Measurements from ENCODE around the gene CMBL.

GRCh38 chr5:10332301-10332700, 24.6 kb upstream of the CMBL start:
- TF ChIP-seq HDGF (IDR thresholded peaks at IDR 0.05; ENCODE audit: borderline replicate concordance): no peak
- TF ChIP-seq BHLHE40 (IDR thresholded peaks at IDR 0.05; ENCODE audit: borderline replicate concordance): no peak
- TF ChIP-seq TARDBP (IDR thresholded peaks at IDR 0.05): no peak
- TF ChIP-seq CTBP1 (IDR thresholded peaks at IDR 0.05; ENCODE audit: borderline replicate concordance): no peak
- no peak for TF ChIP-seq SUZ12 (IDR thresholded peaks at IDR 0.05)
- TF ChIP-seq FOXA1 (IDR thresholded peaks at IDR 0.05): no peak
- TF ChIP-seq LEF1 (IDR thresholded peaks at IDR 0.05; ENCODE audit: borderline replicate concordance): no peak
- no peak for TF ChIP-seq SP1 (IDR thresholded peaks at IDR 0.05)

All from HEK293T (cell line).